ENCODE measurements around the gene MYBPC2. TPM values are rescaled to one million over a fixed set of nuclear protein-coding genes. Genes with fewer than 3 reads are reported as not detected.

The MYBPC2 gene
- total RNA-seq, 1 donor from 2014 or later: not detected

DNA sequence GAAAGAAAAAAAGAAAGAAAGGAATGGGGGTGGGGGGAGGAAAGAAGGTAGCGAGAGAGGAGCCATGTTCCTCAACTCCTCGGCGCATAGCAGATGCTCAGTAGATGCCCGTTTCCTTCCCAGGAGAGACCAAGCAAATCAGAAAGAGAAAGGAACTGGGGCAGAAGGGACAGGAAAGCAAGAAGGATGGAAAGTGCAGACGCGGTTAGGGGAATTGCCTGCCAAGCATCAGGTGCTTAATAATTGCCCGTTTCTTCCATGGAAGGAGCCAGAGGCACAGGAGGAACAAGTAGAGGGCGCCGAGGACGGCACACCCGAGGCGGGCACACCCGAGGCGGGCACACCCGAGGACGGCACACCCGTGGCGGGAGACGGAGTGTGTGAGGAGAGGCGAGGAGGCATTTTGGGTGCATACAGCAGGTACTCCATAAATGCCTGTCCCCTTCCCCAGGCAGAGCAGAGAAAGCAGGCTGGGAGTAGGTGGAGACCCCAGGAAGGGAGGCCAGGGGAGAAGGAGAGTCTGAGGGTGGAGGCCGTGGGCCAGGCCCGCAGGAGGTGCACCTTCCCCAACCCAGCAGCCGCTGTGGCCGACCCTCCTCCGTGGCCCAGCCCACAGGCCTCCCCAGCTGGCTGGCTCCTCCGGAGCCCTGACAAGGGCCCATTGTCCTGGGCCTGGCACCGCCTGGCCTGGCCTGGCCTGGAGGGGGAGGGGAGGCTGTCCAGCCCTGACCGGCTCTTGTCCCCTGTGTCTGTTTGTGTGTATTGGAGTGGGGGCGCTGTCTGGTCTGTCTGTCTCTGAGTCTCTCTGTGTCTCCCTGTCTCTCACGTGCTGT is 63.7 kb downstream of the MYBPC2 start:
- no peak for DNase-seq (ENCODE audit: extremely low spot score, unreplicated experiment)
- TF ChIP-seq, protein P1, sequence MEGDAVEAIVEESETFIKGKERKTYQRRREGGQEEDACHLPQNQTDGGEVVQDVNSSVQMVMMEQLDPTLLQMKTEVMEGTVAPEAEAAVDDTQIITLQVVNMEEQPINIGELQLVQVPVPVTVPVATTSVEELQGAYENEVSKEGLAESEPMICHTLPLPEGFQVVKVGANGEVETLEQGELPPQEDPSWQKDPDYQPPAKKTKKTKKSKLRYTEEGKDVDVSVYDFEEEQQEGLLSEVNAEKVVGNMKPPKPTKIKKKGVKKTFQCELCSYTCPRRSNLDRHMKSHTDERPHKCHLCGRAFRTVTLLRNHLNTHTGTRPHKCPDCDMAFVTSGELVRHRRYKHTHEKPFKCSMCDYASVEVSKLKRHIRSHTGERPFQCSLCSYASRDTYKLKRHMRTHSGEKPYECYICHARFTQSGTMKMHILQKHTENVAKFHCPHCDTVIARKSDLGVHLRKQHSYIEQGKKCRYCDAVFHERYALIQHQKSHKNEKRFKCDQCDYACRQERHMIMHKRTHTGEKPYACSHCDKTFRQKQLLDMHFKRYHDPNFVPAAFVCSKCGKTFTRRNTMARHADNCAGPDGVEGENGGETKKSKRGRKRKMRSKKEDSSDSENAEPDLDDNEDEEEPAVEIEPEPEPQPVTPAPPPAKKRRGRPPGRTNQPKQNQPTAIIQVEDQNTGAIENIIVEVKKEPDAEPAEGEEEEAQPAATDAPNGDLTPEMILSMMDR (IDR thresholded peaks at IDR 0.05): no peak
- Mint-ChIP-seq H3K4me3 (ENCODE audit: unreplicated experiment) (no peak overlapping the region), H3K27ac (ENCODE audit: unreplicated experiment) (no peak overlapping the region), H3K36me3 (ENCODE audit: unreplicated experiment) (no peaks in the 10 kb centered on the region), H3K27me3 (ENCODE audit: unreplicated experiment) (peaks cover 22% of the 10 kb centered on the region), H3K4me1 (ENCODE audit: unreplicated experiment) (peaks cover 5% of the 10 kb centered on the region), H3K9me3 (ENCODE audit: unreplicated experiment) (no peaks in the 10 kb centered on the region)

DNA sequence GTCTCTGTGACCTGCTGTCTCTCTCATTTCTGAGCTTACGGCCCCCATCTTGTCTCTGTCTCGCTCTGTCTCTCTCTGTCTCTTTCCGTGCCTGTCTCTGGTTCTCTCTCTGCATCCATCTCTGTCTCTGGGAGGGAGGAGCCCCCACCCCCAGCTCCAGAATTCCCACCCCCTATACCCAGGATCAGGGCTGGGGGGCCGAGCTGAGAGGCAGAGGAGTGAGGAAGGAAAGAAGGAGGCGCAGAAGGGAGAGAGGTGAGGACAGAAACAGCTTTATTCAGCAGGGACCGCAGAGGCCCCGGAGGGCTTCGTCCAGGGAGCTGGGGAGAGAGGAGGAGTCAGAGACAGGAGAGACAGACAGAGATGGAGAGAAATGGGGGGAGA is 64.3 kb downstream of the MYBPC2 start:
- TF ChIP-seq, protein P1 (IDR thresholded peaks at IDR 0.05): no peak
- no peak for DNase-seq (ENCODE audit: extremely low spot score, unreplicated experiment)
- Mint-ChIP-seq H3K36me3 (ENCODE audit: unreplicated experiment) (no peaks in the 10 kb centered on the region), H3K4me3 (ENCODE audit: unreplicated experiment) (no peak overlapping the region), H3K4me1 (ENCODE audit: unreplicated experiment) (no peaks in the 10 kb centered on the region), H3K9me3 (ENCODE audit: unreplicated experiment) (no peaks in the 10 kb centered on the region), H3K27ac (ENCODE audit: unreplicated experiment) (no peak overlapping the region), H3K27me3 (ENCODE audit: unreplicated experiment) (peaks cover 16% of the 10 kb centered on the region)

DNA sequence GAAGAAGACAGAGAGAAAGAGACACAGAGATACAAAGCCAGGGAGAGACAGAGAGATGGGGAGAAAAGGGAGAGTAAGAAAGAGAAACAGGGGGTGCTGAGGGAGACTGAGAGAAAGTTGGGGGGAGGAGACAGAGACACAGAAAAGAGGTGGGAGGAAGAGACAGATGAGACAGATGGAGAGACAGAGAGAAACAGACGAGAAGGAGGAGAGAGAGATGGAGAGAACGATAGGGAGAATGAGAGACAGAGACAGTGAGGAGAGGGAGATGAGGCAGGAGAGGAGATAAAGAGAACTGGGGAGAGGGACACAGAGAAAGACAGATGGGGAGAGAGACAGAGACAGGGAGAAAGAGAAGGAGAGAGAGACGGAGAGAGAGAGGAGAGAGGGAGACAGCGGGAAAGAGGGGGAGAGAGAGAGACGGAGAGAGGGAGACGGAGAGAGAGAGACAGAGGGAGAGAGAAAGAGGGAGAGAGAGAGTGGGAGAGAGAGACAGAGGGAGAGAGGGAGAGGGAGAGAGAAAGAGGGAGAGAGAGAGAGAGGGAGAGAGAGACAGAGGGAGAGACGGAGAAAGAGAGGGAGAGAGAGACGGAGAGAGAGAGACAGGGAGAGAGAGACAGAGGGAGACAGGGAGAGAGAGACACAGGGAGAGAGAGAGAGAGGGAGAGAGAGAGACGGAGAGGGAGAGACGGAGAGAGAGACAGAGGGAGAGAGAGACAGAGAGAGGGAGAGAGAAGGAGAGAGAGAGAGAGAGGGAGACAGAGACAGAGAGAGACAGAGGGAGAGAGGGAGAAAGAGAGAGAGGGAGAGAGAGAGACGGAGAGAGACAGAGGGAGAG is 65.7 kb downstream of the MYBPC2 start:
- Mint-ChIP-seq H3K36me3 (ENCODE audit: unreplicated experiment) (no peaks in the 10 kb centered on the region), H3K27me3 (ENCODE audit: unreplicated experiment) (peaks cover 13% of the 10 kb centered on the region), H3K4me1 (ENCODE audit: unreplicated experiment) (no peaks in the 10 kb centered on the region), H3K4me3 (ENCODE audit: unreplicated experiment) (no peak overlapping the region), H3K27ac (ENCODE audit: unreplicated experiment) (no peak overlapping the region), H3K9me3 (ENCODE audit: unreplicated experiment) (no peaks in the 10 kb centered on the region)
- TF ChIP-seq, protein P1 (IDR thresholded peaks at IDR 0.05): no peak
- DNase-seq (ENCODE audit: extremely low spot score, unreplicated experiment): no peak

DNA sequence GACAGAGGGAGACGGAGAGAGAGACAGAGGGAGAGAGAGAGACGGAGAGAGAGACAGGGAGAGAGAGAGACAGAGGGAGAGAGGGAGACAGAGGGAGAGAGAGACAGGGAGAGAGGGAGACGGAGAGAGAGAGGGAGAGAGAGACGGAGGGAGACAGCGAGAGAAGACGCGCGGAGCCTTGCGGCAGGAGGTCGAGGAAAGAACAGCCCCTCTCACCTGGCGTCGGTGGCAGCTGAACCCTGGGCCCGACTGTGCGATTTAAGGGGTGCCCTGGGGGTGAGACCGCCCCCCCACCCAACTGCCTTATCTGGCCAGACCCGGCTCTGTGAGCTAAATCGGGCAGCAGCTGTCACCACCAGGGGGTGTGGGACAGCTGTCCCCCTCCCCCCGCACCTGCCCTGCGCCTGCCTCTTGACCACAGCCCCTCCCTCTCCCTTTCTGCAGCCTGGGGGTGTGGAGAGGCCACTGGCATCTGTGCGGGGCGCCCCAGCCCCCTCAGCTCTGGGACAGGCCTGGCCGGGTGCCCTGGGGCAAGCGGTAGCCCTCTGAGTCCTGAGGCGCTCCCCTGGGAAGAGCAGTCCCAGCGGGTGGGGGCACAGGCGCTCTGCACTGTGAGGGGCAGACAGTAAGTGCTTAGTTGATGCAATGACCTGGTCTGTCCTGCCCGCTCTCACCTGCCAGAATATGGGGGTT is 67.5 kb downstream of the MYBPC2 start:
- Mint-ChIP-seq H3K9me3 (ENCODE audit: unreplicated experiment) (no peaks in the 10 kb centered on the region), H3K4me3 (ENCODE audit: unreplicated experiment) (no peak overlapping the region), H3K36me3 (ENCODE audit: unreplicated experiment) (no peaks in the 10 kb centered on the region), H3K4me1 (ENCODE audit: unreplicated experiment) (no peaks in the 10 kb centered on the region), H3K27me3 (ENCODE audit: unreplicated experiment) (peaks cover 11% of the 10 kb centered on the region), H3K27ac (ENCODE audit: unreplicated experiment) (no peak overlapping the region)
- no peak for DNase-seq (ENCODE audit: extremely low spot score, unreplicated experiment)
- TF ChIP-seq, protein P1 (IDR thresholded peaks at IDR 0.05): peak; percentile 17
